H1 (cell line): ENCODE data around the gene HIVEP3. TPM values are rescaled to one million over a fixed set of nuclear protein-coding genes. Genes with fewer than 3 reads are reported as not detected.

Source experiments
- GABPA ChIP-seq: IDR thresholded peaks from 2 replicates; pipeline ENCODE4 v1.6.1; 2011; ENCODE audit warnings: mild to moderate bottlenecking, low read length, moderate library complexity, borderline replicate concordance; ENCODE audit not compliant: insufficient read depth
- HDAC2 ChIP-seq, 2 experiments: fragments of 300-600 bp in 1 of 2; sonication (generic) in 1 of 2; IDR thresholded peaks; 2 replicates each; pipeline ENCODE4 v1.6.1; 2011 to 2012; ENCODE audit warnings: low read depth in 2 of 2, low read length in 2 of 2, mild to moderate bottlenecking in 2 of 2, moderate library complexity in 2 of 2, borderline replicate concordance in 1 of 2, inconsistent platforms in 1 of 2
- polyA plus RNA-seq, 7 experiments: library from polyadenylated mRNA; depleted of rRNA in 3 of 7; stranded (reverse) in 5 of 7; unstranded in 2 of 7; fragments of >200 nt in 5 of 7; fragments of 200-250 nt in 2 of 7; gene quantifications; 1 replicate in 5 of 7; 2 replicates in 1 of 7; 4 replicates in 1 of 7; pipeline versions ENCODE4 v1.2.1 to v1.2.3, GENCODE V29; 2011 to 2013; ENCODE audit warnings: missing spikeins in 2 of 7, mixed read lengths in 2 of 7
- total RNA-seq: library from RNA; stranded (reverse); fragmentation: NEBNext Ultra II Directional; extraction: Animal tissue kit (Norgen Biotek cat#: 25700); gene quantifications from 2 replicates; pipeline ENCODE4 v1.2.1, GENCODE V29; 2021
- TF ChIP-seq, protein P1 (sequence below): fragments of 300-600 bp; sonication (generic); IDR thresholded peaks from 2 replicates; pipeline ENCODE4 v1.7.1; 2012; ENCODE audit warnings: low read length, moderate library complexity, mild to moderate bottlenecking, inconsistent platforms; ENCODE audit not compliant: insufficient replicate concordance
- TF ChIP-seq, protein P2 (sequence below): IDR thresholded peaks from 2 replicates; pipeline ENCODE4 v1.6.1; 2011; ENCODE audit warnings: low read depth, mild to moderate bottlenecking, low read length; ENCODE audit not compliant: insufficient read depth

HIVEP3 gene
- total and polyA plus RNA-seq, 2 of the 8 experiments (the other 6 are each of a cell fraction or from before 2014, with no cell fraction given): 0.24 to 0.69 TPM

GRCh38 chr1:41774471-41774990 is 144.2 kb downstream of the HIVEP3 start (continued):
- TF ChIP-seq, protein P1, sequence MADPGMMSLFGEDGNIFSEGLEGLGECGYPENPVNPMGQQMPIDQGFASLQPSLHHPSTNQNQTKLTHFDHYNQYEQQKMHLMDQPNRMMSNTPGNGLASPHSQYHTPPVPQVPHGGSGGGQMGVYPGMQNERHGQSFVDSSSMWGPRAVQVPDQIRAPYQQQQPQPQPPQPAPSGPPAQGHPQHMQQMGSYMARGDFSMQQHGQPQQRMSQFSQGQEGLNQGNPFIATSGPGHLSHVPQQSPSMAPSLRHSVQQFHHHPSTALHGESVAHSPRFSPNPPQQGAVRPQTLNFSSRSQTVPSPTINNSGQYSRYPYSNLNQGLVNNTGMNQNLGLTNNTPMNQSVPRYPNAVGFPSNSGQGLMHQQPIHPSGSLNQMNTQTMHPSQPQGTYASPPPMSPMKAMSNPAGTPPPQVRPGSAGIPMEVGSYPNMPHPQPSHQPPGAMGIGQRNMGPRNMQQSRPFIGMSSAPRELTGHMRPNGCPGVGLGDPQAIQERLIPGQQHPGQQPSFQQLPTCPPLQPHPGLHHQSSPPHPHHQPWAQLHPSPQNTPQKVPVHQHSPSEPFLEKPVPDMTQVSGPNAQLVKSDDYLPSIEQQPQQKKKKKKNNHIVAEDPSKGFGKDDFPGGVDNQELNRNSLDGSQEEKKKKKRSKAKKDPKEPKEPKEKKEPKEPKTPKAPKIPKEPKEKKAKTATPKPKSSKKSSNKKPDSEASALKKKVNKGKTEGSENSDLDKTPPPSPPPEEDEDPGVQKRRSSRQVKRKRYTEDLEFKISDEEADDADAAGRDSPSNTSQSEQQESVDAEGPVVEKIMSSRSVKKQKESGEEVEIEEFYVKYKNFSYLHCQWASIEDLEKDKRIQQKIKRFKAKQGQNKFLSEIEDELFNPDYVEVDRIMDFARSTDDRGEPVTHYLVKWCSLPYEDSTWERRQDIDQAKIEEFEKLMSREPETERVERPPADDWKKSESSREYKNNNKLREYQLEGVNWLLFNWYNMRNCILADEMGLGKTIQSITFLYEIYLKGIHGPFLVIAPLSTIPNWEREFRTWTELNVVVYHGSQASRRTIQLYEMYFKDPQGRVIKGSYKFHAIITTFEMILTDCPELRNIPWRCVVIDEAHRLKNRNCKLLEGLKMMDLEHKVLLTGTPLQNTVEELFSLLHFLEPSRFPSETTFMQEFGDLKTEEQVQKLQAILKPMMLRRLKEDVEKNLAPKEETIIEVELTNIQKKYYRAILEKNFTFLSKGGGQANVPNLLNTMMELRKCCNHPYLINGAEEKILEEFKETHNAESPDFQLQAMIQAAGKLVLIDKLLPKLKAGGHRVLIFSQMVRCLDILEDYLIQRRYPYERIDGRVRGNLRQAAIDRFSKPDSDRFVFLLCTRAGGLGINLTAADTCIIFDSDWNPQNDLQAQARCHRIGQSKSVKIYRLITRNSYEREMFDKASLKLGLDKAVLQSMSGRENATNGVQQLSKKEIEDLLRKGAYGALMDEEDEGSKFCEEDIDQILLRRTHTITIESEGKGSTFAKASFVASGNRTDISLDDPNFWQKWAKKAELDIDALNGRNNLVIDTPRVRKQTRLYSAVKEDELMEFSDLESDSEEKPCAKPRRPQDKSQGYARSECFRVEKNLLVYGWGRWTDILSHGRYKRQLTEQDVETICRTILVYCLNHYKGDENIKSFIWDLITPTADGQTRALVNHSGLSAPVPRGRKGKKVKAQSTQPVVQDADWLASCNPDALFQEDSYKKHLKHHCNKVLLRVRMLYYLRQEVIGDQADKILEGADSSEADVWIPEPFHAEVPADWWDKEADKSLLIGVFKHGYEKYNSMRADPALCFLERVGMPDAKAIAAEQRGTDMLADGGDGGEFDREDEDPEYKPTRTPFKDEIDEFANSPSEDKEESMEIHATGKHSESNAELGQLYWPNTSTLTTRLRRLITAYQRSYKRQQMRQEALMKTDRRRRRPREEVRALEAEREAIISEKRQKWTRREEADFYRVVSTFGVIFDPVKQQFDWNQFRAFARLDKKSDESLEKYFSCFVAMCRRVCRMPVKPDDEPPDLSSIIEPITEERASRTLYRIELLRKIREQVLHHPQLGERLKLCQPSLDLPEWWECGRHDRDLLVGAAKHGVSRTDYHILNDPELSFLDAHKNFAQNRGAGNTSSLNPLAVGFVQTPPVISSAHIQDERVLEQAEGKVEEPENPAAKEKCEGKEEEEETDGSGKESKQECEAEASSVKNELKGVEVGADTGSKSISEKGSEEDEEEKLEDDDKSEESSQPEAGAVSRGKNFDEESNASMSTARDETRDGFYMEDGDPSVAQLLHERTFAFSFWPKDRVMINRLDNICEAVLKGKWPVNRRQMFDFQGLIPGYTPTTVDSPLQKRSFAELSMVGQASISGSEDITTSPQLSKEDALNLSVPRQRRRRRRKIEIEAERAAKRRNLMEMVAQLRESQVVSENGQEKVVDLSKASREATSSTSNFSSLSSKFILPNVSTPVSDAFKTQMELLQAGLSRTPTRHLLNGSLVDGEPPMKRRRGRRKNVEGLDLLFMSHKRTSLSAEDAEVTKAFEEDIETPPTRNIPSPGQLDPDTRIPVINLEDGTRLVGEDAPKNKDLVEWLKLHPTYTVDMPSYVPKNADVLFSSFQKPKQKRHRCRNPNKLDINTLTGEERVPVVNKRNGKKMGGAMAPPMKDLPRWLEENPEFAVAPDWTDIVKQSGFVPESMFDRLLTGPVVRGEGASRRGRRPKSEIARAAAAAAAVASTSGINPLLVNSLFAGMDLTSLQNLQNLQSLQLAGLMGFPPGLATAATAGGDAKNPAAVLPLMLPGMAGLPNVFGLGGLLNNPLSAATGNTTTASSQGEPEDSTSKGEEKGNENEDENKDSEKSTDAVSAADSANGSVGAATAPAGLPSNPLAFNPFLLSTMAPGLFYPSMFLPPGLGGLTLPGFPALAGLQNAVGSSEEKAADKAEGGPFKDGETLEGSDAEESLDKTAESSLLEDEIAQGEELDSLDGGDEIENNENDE: no peak
- TF ChIP-seq, protein P2, sequence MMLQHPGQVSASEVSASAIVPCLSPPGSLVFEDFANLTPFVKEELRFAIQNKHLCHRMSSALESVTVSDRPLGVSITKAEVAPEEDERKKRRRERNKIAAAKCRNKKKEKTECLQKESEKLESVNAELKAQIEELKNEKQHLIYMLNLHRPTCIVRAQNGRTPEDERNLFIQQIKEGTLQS: no peak
- TF ChIP-seq HDAC2 (IDR thresholded peaks at IDR 0.05; ENCODE audit: borderline replicate concordance in 1 of 2, low read depth in 2 of 2, low read length in 2 of 2): no peak
- TF ChIP-seq GABPA: no peak
